Embryonic facial prominence (tissue), 1 donor: ENCODE data around the gene XYLB.

ENCODE experiments used
- DNase-seq: peaks from one replicate; pipeline ENCODE4 v3.0.0-alpha.2; 2016; ENCODE audit errors: extremely low spot score

Gene XYLB

DNA sequence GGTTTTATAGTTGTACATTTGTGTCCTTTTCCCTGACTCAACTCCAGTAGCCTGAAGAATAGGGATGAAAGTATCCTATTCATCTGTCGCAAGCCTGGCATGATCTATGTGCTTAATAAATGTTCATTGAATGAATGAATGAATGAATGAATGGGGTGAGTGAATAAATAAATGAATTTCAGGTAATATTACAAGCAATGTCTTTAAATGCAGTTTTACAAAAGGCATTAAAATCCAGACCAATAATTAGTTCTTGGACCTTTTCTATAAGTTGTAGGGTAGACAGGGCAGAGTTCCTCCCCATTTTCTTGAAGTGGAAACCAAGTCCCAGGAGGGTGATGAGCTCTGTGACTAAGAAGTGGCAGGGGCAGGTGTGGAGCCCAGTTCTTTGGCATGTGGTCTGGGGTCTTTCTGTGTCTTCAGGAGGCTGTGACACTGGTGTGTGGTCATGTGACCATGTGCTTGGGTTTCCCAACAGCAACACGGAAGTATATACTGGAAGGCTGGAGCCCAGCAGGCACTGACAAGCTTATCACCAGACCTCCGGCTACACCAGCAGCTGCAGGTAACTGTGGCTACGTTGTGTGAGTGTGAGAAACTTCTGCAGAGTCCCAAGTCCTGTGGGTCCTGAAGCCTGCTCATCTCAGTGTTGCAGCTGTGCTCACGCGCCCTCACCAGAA, 18.3 kb downstream of the XYLB start:
- no peak for DNase-seq

DNA sequence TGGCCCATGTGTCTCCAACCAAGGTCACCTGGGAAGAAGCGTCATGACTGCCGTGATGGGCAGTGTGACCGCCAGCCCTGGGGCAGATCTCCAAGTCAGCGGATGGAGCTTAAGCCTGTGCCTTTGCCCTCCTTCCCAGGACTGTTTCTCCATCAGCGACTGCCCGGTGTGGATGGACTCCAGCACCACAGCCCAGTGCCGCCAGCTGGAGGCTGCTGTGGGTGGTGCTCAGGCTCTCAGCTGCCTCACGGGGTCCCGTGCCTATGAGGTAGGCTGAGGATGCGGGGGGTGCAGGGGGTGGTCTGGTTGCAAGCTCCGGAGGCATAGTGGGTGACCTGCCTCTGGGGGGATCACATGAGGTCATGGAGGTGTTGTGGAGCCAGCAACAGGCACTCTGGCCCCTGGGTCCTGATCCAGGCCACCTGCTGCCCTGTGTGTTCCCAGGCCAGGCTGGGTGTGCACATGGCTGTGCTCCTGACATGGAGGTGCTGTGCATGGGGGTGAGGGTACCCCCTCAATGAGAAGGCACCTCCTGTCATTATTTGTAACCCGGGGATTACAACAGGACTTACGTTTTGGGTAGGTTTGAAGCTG, 19.0 kb downstream of the XYLB start:
- no peak for DNase-seq

DNA sequence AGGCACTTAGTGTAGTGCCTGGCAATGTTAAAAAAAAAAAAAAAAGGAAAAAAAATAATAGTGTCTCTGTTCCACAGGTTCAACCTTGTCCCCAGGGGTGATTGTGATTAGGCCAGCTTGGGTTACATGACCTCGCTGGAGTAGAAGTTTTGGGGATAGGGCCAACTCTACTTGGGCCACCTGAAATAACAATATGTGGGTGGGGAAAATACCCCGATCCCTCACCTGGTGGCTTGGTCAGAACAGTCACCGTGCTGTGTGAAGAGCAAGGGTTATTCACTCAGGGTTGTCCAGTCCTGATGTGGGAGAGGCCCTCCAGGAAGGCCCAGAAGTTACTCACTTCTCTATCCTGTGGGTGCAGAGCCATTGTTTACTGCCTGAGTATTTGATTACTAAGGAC, 19.5 kb downstream of the XYLB start:
- DNase-seq, result no peak

DNA sequence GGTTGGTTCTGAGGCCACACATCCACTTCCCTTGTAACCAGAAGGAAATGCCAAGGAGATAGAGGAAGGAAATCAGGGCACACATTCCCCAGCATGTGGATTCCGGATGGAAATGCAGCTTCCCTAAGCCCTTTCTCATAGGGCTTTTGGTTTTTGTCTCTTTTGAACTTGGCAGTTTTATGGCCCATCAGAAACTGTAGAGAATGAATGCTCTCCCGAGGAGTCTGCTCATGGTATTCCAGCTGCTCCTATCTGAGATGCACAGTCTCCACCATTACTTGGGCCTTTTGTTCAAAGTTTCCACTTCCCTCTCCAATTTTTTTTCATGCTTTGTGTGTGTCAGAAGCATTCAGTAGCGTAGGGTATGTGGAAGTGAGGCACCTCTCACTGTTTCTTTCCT, 21.2 kb downstream of the XYLB start:
- no peak for DNase-seq

DNA sequence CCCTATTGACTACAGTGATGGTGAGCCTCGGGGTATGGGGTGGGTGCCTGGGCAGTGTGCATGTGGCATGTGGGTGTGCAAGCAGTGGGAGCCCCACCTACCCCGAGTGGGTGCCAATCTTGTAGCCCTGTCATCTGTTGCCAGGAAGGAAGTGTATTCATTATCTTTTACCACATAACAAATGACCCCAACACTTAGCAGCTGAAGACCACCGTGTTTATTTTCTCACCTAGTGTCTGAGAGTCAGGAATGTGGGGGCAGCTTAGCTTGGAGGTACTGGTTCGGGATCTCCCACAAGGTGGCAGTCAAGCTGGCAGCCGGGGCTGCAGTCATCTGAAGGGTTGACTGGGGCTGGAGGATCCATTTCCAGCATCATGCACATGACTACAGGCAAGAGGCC, 21.7 kb downstream of the XYLB start:
- DNase-seq, result no peak

DNA sequence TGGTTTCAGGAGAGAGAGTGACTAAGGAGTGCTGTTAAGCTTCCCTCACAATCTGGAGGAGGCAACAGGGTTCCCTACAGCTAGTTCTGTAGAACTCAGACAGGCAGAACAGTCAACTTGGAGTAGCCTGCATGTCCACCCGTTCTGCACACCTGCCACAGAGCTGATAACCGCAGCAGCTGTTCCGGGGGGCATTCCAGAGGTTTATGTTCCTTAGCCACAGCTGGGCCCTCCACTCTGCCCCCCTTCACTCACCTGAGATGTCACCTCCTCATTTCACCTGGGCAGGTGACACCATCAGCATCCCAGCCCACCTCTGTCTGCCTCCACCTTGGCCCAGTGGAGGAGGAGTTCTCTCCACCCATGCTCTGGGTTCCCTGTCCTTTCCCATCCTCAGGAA, 22.6 kb downstream of the XYLB start:
- DNase-seq, result no peak

DNA sequence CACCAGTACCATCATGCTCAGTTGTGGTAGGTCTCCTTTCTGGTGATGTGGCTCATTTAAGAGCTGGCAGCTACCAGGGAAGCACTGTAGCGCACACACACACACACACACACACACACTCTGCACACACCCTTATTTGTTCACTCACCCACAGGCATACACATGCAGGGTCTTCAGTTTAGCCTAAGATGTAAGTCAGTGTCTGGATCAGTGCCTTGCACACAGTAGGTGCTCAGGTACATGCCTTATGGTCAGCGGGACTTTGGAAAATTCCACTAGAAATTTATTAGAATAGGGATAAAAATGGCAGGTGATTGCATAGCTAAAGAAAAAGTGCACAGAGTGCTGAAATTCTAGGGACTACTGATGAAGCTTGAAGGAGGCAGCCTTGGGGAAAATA, 23.6 kb downstream of the XYLB start:
- no peak for DNase-seq

DNA sequence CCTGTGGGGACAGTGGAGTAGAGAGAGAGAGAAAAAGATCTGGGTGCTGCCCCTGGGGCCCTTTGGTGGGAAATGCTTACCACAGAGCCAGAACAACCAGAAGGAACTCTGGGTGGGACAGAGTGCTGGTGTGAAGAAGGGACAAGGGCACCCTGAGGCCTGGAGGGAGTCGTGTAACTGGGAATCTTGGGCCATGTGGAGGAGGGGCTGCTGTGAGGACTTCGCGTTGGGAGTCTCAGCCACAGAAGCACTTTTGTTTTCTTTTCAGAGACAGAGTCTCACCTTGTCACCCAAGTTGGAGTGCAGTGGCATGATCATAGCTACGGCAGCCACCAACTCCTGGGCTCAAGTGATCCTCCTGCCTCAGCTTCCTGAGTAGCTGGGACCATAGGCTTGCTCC, 24.3 kb downstream of the XYLB start:
- DNase-seq, result no peak

DNA sequence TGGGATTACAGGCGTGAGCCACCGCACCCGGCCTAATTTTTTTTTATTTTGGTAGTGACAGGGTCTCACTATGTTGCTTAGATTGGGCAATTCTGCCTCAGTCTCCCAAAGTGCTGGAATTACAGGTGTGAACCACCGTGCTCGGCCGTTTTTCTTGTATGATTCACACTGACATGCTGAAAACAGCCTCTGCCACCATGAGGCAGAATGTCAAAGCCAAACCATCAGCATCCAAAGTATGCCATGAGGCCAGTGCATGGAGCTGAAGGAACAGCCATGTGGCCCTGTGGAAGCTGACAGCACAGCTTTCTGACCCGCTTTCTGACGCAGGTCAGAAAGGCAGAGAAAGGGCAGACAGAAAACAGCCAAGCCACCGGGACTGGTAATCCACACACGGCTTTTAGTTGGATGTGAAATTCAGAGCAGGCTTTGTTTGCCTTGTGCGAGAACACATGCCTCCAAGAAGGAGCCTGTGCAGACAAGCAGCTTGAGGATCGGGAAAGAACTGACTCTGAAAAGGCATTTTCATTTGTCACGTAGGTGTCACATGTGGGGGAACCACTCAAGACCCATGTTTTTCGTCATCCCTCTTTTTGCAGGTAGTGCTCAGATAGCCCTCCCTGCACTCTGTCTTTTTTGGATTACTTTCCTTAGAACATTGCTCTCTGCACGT, 25.1 kb downstream of the XYLB start:
- no peak for DNase-seq

DNA sequence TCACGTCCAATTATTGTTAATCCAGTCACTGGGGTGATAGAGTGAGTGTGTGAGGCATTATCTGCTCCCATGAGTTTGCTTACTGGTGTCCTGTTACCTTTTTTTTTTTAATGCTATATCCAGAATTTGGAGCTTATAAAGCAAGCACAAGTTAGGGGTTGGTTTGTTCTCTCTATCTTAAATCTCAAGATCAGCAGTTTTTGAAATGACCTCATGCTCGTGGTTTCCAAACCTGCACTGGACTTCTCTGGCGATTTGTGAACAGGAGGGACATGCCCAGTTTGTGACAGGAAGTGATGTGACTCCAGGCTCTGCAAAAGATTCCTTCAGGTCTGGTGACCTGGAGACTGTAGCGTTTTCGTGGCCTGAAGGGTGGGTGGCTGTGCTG, 25.6 kb downstream of the XYLB start:
- DNase-seq, result no peak

DNA sequence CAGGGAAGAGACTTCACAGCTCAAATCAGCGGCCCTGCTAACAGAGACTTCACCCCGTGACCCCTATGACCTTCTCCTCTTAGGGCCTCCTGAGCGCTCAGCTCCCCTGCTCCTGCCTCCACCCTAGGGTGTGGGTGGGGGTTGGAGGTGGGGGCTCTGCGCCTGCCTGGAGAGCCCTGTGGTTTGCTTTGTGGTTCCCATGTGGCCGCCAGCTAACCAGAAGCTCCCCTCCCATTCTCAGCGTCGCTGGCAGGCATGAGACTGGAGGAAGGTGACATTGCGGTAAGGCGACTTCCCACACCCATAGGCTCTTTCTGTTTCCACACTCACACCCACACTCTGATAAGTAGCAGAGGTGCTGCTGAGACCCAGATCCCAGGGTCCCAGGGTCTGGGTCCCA, 27.6 kb downstream of the XYLB start:
- DNase-seq, result no peak

DNA sequence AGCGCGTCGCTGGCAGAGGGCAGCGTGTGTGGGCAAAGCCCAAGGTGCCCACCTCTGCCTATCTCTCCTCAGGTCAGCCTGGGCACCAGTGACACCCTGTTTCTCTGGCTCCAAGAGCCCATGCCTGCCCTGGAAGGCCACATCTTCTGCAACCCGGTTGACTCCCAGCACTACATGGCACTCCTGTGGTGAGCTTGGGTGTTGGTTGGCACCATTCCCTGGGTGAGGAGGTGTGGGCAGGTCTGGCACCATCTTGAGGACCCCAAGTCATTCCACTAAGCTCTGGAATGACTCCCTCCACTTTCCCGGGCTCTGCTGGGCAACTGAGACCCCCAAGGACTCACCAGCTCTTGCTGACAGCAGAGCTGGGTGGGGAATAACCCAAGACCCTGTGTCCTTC, 28.5 kb downstream of the XYLB start:
- DNase-seq, result no peak

DNA sequence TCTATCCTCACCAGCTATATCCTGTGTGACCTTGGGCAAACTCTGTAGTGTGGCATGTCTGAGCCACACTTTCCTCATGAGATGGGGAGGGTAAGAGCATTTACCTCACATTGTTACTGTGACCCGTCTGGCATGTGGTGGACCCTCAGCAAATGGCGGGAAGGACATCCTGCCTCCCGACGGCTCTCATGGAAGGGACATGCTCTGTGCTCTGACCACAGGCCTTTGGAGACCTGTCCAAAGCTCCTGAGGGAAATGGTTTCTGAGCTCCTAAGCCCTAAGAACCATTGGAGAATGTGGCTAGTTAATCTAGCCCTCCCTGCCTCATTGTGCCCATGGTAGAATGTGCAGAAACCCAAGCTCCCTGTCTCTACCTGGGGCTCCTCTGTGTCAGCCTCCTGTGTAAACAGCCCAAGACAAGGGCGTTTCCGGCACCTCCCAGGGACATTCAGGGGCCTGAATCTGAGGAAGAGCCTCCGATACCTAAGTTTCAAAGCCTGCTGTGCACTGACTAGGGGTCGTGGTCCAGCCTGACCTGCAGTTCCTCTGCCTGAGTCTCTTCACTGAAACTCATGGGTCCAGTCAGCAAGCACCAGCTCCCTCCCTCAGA, 29.0 kb downstream of the XYLB start:
- no peak for DNase-seq

DNA sequence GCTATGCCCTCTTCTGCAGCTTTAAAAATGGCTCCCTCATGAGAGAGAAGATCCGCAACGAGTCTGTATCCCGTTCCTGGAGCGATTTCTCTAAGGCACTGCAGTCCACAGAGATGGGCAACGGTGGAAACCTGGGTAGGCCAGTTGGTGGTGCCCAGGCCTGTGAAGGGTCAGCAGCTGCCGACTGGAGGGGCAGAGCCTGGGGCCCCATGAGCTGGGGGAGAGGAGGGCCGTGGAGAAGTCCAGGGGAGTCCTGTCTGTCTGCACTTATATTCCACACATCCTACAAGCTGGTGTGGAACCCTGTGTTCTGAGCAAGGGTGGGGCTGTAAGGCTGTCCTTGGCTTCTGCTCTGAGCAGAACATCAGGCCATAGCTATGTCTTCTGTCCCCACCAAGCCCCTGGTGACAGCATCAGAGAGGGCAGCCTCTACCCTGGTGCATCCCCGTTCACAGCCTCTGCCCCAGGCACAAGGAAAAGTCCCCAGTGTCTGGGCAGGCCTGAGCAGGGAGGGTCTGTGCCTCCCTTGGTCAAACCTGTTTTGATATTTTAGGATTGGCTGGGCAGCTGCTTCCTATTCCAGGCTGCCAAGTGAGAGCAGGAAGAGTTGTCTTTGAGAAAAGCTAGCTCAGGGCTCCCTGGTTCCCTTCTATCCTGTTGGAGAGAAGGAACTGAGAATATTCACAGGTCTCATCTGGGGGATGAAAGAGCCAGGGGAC, 29.7 kb downstream of the XYLB start:
- DNase-seq, result no peak

DNA sequence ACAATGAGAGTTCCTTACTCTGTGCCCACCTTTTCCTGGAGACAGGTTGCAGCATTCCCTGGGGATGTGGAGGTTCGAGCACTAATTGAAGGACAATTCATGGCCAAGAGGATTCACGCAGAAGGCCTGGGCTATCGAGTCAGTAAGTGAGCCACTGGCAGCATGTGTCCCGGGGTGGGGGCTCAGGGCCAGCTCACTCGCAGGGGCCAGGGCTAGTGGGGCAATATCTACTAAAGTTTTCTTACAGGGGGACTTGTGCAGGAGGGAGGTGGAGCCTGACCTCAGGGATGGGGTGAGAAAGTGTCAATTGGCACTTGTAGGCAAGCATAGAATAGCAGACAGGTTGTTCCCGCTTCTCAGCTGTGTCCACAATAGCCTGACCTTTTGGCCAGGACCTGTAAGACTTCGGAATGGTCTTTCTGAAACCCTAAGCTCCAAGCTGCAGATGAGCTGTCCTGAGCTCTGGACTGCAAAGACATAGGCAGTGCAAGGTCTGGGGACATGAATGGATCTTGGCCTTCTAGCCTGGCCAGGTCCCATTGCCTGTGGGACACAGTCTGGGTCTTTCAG, 32.7 kb downstream of the XYLB start:
- DNase-seq, result no peak

DNA sequence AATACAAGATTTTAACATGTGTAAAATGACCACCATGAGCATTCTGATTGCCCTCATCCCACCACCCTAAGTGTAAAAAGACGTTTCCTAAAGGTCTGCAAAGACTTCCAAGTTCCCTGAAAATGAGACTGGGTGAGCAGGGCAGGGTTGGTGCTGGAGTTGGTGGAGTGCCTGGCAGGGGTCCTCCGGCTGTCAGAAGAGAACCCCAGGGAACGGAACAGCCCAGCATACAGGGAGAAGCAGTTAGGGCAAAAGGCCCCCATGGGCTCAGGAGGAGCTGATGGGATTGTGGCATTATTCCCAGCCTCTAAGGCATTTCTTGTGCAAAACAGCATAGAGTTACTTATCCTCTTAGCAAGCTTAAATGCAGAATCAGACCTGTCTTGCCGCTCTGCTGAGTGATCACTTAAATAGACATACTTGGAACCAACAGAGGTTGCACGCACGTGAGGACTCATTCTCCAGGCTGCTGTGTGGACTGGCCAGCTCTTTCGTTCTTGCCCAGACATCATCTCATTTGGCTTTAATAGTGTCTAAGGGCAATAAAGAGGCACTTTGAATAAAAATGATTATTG, 36.0 kb downstream of the XYLB start:
- no peak for DNase-seq

DNA sequence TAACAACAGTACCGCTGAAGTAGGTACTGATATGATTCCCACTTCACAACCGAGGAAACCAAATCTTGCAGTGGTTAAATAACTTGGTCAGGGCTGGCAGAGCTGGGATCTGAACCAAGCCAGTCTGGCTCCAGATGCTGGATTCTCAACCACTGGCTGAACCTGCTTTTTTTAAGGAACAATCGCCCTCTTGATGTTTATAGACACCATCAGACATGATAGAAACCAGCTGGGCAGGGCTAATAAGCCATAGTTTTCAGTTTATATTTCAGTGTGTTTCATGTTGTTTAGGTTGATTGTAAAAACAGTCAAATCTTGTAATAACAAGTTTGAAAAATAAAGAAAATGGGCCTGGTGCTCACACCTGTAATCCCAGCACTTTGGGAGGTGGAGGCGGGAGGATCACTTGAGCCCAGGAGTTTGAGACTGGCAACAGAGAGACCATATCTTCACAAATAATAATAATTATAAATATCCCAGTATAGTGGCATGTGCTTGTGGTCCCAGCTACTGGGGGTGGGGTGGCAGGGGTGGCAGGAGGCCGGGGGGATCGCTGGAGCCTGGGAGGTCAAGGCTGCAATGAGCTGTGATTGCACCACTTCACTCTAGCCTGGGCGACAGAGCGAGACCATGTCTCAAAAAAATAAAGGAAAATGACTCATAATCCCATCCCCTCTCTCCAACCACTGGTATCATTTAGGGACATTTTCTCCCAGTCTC, 36.7 kb downstream of the XYLB start:
- no peak for DNase-seq

DNA sequence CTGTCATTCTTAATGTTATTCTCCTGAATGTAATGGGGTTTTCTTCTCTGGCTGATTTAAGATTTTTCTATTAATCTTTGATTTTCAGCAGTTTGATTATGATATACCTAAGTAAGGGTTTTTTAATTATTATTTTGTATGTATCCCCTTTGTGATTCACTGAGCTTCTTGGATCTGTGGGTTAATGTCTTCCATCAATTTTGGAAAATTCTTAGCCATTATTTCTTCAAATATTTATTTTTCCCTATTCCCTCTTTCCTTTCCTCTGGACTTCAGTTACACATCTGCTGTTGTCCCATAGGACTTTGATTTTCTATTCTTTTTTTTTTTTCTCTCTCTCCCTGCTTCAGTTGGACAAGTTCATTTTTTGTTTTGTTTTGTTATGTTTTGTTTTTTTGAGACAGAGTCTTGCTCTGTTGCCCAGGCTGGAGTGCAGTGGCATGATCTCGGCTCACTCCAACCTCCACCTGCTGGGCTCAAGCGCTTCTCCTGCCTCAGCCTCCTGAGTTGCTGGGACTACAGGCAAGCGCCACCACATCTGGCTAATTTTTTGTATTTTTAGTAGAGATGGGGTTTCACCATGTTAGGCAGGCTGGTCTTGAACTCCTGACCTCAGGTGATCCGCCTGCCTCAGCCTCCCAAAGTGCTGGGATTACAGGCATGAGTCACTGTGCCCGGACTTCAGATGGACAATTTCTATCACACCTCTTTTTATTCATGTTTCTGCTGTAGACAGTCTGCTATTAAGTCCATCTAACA, 40.6 kb downstream of the XYLB start:
- no peak for DNase-seq

DNA sequence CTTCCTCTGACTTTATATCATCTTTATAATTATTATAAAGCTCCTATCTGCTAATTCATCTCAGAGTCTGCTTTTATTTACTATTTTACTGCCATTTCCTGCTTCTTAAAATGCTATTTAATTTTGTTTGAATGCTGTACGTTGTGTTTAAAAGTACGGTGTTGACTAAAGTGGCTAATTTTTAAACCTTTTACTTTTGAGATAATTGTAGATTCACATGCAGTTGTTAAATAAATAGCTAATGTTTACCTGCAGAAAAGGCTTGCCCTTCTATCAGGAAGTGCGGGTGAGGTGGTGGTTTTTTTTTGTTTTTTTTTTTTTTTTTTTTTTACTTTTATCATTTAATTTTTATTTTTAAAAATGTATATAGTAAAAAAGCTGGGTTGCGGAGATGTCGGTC, 41.3 kb downstream of the XYLB start:
- DNase-seq, result no peak

DNA sequence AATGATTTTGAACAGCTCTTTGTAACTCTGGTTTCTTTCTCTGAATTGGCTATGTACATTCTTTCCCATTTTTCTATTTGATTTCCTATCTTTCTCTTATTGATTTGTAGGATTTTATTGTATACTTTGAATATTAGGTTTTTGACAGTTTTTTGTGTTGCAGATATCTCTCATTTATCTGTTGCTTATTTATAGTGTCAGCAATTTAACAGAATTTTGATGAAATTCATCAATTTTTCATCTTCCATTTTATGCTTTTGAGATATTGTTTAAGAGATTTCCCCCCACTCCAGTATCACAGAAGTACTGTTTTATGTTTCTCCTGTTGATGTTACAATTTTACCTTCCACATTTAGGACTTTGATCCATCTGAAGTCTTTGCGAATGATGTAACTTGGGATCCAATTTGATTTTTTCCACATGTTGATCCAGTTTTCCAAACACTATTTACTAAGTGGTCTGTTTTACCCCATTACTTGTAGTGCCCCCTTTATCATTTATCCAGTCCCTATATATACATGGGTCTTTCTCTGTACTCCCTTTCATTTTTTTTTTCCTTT, 46.1 kb downstream of the XYLB start:
- no peak for DNase-seq
